OCI-LY1 (cell line): Measurements from ENCODE around the gene TLCD1.

Experiments used
- H2AFZ ChIP-seq: fragments of 200-600 bp; sonication (generic), shearing (Covaris generic); 2 replicates; pipeline ENCODE4 v1.6.0; 2014; ENCODE audit warnings: antibody characterized with exemption, mild to moderate bottlenecking, low read length
- H3F3A ChIP-seq: fragments of 200-600 bp; sonication (generic), shearing (Covaris generic); 2 replicates; pipeline ENCODE4 v1.6.0; 2014; ENCODE audit warnings: mild to moderate bottlenecking, antibody characterized with exemption, low read length, moderate library complexity; ENCODE audit not compliant: insufficient read depth
- H3K27ac ChIP-seq: fragments of 200-600 bp; sonication (generic); 2 replicates; pipeline ENCODE4 v1.5.1; 2014; ENCODE audit warnings: low read length, mixed run types, mild to moderate bottlenecking, low read depth; ENCODE audit not compliant: poor library complexity, severe bottlenecking
- H3K27me3 ChIP-seq: fragments of 200-600 bp; sonication (generic); 2 replicates; pipeline ENCODE4 v1.6.0; 2014; ENCODE audit warnings: antibody characterized with exemption, mild to moderate bottlenecking, low read length, moderate library complexity; ENCODE audit not compliant: insufficient read depth
- H3K36me3 ChIP-seq: fragments of 200-600 bp; sonication (generic); 2 replicates; pipeline ENCODE4 v1.6.1; 2014; ENCODE audit warnings: mild to moderate bottlenecking, antibody characterized with exemption, low read length, moderate library complexity, mixed read lengths; ENCODE audit not compliant: insufficient read depth
- H3K4me1 ChIP-seq: fragments of 200-600 bp; sonication (generic); 2 replicates; pipeline ENCODE4 v1.5.1; 2014; ENCODE audit warnings: mild to moderate bottlenecking, low read length, moderate library complexity; ENCODE audit not compliant: insufficient read depth, severe bottlenecking
- H3K4me2 ChIP-seq: fragments of 200-600 bp; sonication (generic), shearing (Covaris generic); 2 replicates; pipeline ENCODE4 v1.6.1; 2014; ENCODE audit warnings: low read length
- H3K4me3 ChIP-seq: fragments of 200-600 bp; sonication (generic); 2 replicates; pipeline ENCODE4 v1.5.1; 2014; ENCODE audit warnings: low read length, low read depth, mild to moderate bottlenecking, mixed read lengths; ENCODE audit not compliant: poor library complexity, severe bottlenecking
- H3K79me2 ChIP-seq: fragments of 200-600 bp; shearing (Covaris generic); 2 replicates; pipeline ENCODE4 v1.6.1; 2016; ENCODE audit warnings: mixed run types, low read length, mixed read lengths; ENCODE audit not compliant: insufficient read depth
- H3K9ac ChIP-seq: fragments of 200-600 bp; sonication (generic), shearing (Covaris generic); 2 replicates; pipeline ENCODE4 v1.6.1; 2014; ENCODE audit warnings: mild to moderate bottlenecking, low read length, mixed read lengths
- H3K9me2 ChIP-seq: fragments of 200-600 bp; sonication (generic), shearing (Covaris generic); 2 replicates; pipeline ENCODE4 v1.6.1; 2014; ENCODE audit warnings: low read depth, mild to moderate bottlenecking, low read length, mixed read lengths
- H3K9me3 ChIP-seq: fragments of 200-600 bp; shearing (Covaris generic); 2 replicates; pipeline ENCODE4 v1.6.1; 2014; ENCODE audit warnings: low read length, mixed read lengths
- H4K20me1 ChIP-seq: fragments of 200-600 bp; sonication (generic), shearing (Covaris generic); 2 replicates; pipeline ENCODE4 v1.6.0; 2016; ENCODE audit warnings: mild to moderate bottlenecking, low read length; ENCODE audit not compliant: insufficient read depth
- EZH2 ChIP-seq: fragments of 200-600 bp; sonication (generic), shearing (Covaris generic); IDR thresholded peaks from 2 replicates; pipeline ENCODE4 v1.8.0; 2017; ENCODE audit warnings: borderline replicate concordance, mixed run types, mild to moderate bottlenecking, antibody characterized with exemption, low read length, moderate library complexity, mixed read lengths
- TF ChIP-seq, protein P1 (sequence below): fragments of 200-600 bp; sonication (generic), shearing (Covaris generic); IDR thresholded peaks from 2 replicates; pipeline ENCODE4 v1.5.1; 2017; ENCODE audit warnings: mild to moderate bottlenecking, antibody characterized with exemption, low read length, moderate library complexity, mixed read lengths

The TLCD1 gene

DNA sequence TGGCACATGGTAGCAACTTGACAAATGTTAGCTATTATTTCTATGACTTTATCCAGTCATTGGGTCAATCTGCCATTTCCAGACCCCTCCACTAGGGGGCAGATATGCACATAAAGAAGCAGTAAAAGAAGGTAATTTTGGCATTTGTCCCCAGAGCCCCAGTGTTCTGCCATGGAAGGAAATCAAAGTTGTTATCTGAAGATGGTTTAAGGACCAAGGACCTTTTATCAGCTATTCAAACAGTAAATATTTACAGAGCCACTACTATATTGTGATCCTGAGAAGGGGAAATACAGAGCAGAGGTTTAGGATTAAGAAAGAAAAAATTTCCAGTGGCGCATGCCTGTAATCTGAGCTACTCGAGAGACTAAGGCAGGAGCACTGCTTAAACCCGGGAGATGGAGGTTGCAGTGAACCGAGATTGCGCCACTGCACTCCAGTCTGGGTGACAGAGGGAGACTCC is 37.8 kb upstream of the TLCD1 start:
- H3K79me2 ChIP-seq, result no peaks in the 10 kb centered on the region
- no peaks in the 10 kb centered on the region for H3K9me3 ChIP-seq
- no peak overlapping the region for H3K9ac ChIP-seq
- 0 out of 2 replicates have a peak, but pooled peaks cover 3% of the 10 kb centered on the region for H4K20me1 ChIP-seq
- H2AFZ ChIP-seq, result no peak overlapping the region
- no peak overlapping the region for H3K4me3 ChIP-seq
- peaks cover 7% of the 10 kb centered on the region for H3K4me1 ChIP-seq
- no peak for TF ChIP-seq EZH2
- TF ChIP-seq, protein P1, sequence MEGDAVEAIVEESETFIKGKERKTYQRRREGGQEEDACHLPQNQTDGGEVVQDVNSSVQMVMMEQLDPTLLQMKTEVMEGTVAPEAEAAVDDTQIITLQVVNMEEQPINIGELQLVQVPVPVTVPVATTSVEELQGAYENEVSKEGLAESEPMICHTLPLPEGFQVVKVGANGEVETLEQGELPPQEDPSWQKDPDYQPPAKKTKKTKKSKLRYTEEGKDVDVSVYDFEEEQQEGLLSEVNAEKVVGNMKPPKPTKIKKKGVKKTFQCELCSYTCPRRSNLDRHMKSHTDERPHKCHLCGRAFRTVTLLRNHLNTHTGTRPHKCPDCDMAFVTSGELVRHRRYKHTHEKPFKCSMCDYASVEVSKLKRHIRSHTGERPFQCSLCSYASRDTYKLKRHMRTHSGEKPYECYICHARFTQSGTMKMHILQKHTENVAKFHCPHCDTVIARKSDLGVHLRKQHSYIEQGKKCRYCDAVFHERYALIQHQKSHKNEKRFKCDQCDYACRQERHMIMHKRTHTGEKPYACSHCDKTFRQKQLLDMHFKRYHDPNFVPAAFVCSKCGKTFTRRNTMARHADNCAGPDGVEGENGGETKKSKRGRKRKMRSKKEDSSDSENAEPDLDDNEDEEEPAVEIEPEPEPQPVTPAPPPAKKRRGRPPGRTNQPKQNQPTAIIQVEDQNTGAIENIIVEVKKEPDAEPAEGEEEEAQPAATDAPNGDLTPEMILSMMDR, result peak; percentile 93
- H3K27me3 ChIP-seq, result no peaks in the 10 kb centered on the region
- H3K27ac ChIP-seq, result no peak overlapping the region
- no peaks in the 10 kb centered on the region for H3F3A ChIP-seq
- peaks cover 50% of the 10 kb centered on the region for H3K36me3 ChIP-seq
- H3K9me2 ChIP-seq, result no peaks in the 10 kb centered on the region
- H3K4me2 ChIP-seq, result no peak overlapping the region

- no peak overlapping the region for H3K9ac ChIP-seq
- no peaks in the 10 kb centered on the region for H3F3A ChIP-seq
- no peak overlapping the region for H3K4me2 ChIP-seq
- H4K20me1 ChIP-seq, result 0 out of 2 replicates have a peak, but pooled peaks cover 3% of the 10 kb centered on the region
- H2AFZ ChIP-seq, result no peak overlapping the region
- H3K79me2 ChIP-seq, result no peaks in the 10 kb centered on the region
- no peak for TF ChIP-seq EZH2
- TF ChIP-seq, protein P1, result no peak
- no peaks in the 10 kb centered on the region for H3K9me2 ChIP-seq
- peaks cover 56% of the 10 kb centered on the region for H3K36me3 ChIP-seq
- no peaks in the 10 kb centered on the region for H3K9me3 ChIP-seq
- H3K27ac ChIP-seq, result no peak overlapping the region
- H3K4me1 ChIP-seq, result peaks cover 7% of the 10 kb centered on the region
- no peaks in the 10 kb centered on the region for H3K27me3 ChIP-seq
- no peak overlapping the region for H3K4me3 ChIP-seq
These were observed 37.2 kb upstream of the TLCD1 start for GRCh38 chr17:28763137-28763799.

DNA sequence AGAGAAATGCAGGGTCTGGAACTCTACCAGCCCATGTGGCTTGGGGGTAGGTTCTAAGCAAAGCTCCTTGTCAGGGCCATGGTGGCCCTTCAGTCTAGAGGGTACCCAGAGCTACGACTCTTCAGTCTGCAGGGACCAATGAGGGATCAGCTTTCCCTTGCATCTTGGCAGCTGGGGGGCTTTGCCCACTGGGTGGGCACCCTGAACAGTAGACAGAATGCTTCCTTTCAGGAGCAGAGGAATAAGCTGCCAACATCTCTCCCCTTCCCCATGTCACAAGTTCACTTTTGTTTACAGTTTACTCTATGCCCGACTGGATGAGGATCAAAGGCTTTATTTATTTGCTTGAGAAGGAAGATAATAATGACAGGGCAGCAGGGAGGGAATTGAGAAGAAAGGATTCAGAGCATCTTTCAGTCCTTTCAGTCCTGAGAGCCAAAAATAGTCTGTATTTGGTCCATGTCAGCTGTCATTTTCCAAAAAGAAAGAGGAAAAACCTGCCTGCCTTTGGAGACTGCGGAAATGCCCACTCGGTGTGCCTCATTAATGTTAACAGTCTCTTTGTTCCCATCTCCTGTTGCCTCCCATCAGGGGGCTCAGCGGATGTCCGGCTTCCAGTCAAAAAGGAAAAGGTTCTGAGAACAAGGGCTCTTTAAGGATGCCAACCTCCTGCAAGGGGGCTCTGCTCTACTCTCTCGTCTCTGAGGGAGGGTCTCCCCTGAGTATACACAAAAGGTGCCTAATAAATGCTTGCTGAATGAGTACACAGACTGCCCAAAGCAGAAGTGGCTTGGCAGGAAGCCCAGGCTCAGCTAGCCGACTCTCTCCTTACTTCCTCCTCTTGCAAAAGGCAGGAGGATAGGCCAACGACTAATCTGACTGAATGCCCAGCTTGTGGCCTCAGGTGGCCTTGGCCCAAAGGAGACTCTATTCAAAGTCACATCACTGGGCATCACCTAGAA is 34.8 kb upstream of the TLCD1 start:
- Histone ChIP-seq H4K20me1 (0 out of 2 replicates have a peak, but pooled peaks cover 3% of the 10 kb centered on the region), H3K9me3 (no peaks in the 10 kb centered on the region), H3F3A (no peaks in the 10 kb centered on the region), H3K9me2 (no peaks in the 10 kb centered on the region), H3K4me2 (no peak overlapping the region), H2AFZ (no peak overlapping the region), H3K9ac (no peak overlapping the region), H3K79me2 (no peaks in the 10 kb centered on the region), H3K36me3 (peaks cover 51% of the 10 kb centered on the region), H3K4me1 (peaks cover 7% of the 10 kb centered on the region), H3K4me3 (no peak overlapping the region), H3K27ac (no peak overlapping the region), H3K27me3 (no peaks in the 10 kb centered on the region)
- TF ChIP-seq, protein P1, result no peak
- TF ChIP-seq EZH2, result no peak
